ENCODE data around the gene B3GAT3. TPM values are rescaled to one million over a fixed set of nuclear protein-coding genes. Genes with fewer than 3 reads are reported as not detected.
A peak's percentile ranks its signal among the peaks of the same experiment; 100 is the strongest.

The B3GAT3 gene
- total and polyA plus RNA-seq, 2 of the 8 experiments (the other 6 are each of a cell fraction or from before 2014, with no cell fraction given): 28.0 to 39.0 TPM

DNA sequence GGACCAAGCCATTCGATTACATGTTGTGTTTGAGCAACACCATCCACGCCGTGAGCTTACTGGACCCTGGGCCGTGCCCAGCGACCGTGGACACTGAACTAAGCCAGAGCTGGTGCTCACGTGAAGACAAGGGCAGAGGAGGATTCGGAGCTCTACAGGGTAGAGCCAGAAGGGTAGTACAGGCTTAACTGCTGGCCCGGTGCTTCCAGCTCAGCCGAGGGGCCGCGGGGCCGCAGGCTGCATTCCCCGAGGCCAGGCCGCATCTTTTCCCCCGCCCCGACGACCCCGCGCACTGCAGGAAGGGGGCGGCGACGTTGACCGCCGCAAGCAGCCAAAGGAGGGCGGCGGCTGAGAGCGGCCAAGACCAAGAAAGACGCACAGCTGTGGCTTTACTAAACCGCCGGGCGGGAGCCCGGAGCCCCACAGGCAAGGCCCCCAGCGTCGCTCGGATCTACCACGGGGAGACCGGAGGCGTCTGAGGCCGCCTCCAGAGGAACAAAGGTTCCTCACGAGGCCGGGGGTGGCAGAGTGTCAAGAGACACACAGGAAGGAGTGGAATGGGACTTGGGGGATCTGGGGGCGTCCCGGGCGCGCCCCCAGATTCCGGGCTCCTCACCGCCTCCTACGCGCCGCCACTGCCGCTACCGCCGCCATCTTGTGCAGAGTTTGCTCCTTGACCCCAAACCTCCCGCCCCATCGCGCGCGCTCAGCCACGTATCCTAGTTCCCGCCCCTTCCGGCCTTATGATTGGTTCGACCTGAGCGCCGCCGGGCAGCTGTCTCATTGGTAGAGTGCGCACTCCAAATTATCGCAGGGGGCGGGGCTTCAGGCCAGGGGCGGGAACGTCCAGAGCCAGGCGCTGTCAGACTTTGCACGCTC, 24.4 kb upstream of the B3GAT3 start, which contains the start of gene GANAB (continued):
- TF ChIP-seq SAP30 (IDR thresholded peaks at IDR 0.05; ENCODE audit: insufficient read depth, insufficient replicate concordance, low read length) (no peak), SP1 (IDR thresholded peaks at IDR 0.05; ENCODE audit: low read depth, low read length) (peak; percentile 84; the same call in 1 of the 2 replicates), GTF2F1 (IDR thresholded peaks at IDR 0.05; ENCODE audit: borderline replicate concordance, low read depth, low read length) (no peak), SP4 (IDR thresholded peaks at IDR 0.05; ENCODE audit: low read length) (no peak), MAX (IDR thresholded peaks at IDR 0.05) (no peak), CHD2 (IDR thresholded peaks at IDR 0.05; ENCODE audit: low read length) (peak; percentile 66; the same call in 1 of the 2 replicates), CTBP2 (IDR thresholded peaks at IDR 0.05; ENCODE audit: borderline replicate concordance, insufficient read depth, insufficient read length, low read length) (no peak), EZH2 (IDR thresholded peaks at IDR 0.05; ENCODE audit: low read depth, low read length, severe bottlenecking) (no peak), SRF (IDR thresholded peaks at IDR 0.05; ENCODE audit: low read depth, low read length) (no peak), ASH2L (IDR thresholded peaks at IDR 0.05; ENCODE audit: low read length) (peak; percentile 64), YY1 (IDR thresholded peaks at IDR 0.05; ENCODE audit: low read depth, low read length) (peak; percentile 98), KDM4A (IDR thresholded peaks at IDR 0.05; ENCODE audit: low read depth, low read length, severe bottlenecking) (peak; percentile 62), NANOG (IDR thresholded peaks at IDR 0.05; ENCODE audit: insufficient read depth, low read depth, low read length, poor library complexity, severe bottlenecking) (peak; percentile 54), CTCF (IDR thresholded peaks at IDR 0.05; ENCODE audit: control extremely low read depth in 1 of 3, insufficient read depth in 1 of 3, low read depth in 1 of 3, low read length in 3 of 3) (no peak), SP2 (IDR thresholded peaks at IDR 0.05; ENCODE audit: low read length) (no peak), HDAC2 (IDR thresholded peaks at IDR 0.05; ENCODE audit: borderline replicate concordance in 1 of 2, low read depth in 2 of 2, low read length in 2 of 2) (no peak), SIN3A (conservative IDR thresholded peaks at IDR 0.05 in 1 of 2, IDR thresholded peaks at IDR 0.05 in 1 of 2; ENCODE audit: low read depth in 1 of 2, low read length in 2 of 2) (peak in 1 of 2 experiments; percentile 53; a peak in 2 of 4 replicates), CEBPB (IDR thresholded peaks at IDR 0.05; ENCODE audit: low read depth, low read length) (no peak), FOSL1 (IDR thresholded peaks at IDR 0.05; ENCODE audit: insufficient read depth, low read depth, low read length) (no peak), HDAC6 (IDR thresholded peaks at IDR 0.05; ENCODE audit: low read depth, low read length) (no peak)

Data from H1 (cell line).